Tracheal epithelial cell (primary cell): ENCODE results near the gene EHHADH. TPM values are rescaled to one million over a fixed set of nuclear protein-coding genes. Genes with fewer than 3 reads are reported as not detected.

ENCODE experiments used
- total RNA-seq: library from RNA; depleted of rRNA; stranded (reverse); fragments of >200 nt; gene quantifications from 2 replicates; pipeline ENCODE4 v1.2.1, GENCODE V29; 2014

The EHHADH gene
- total RNA-seq: 2.8 and 8.0 TPM in 2 replicates

GRCh38 chr3:185253645-185254410, at the start of gene EHHADH:
TSS of gene EHHADH (minus strand) at chr3:185254049. CDS start at chr3:185254022, 27 bp downstream.

GRCh38 chr3:185152410-185153170, 101.3 kb downstream of the EHHADH start, which contains the start of gene C3orf70:
TSS of gene C3orf70 (minus strand) at chr3:185153060. CDS start at chr3:185152823, 237 bp downstream.

Other genes starting within 250 kb of the EHHADH start
- gene C3orf70, start 101.0 kb downstream of the EHHADH start, total RNA-seq: under 0.01 TPM in 1 of 2 replicates, not detected in the other
- 15.3 and 24.3 TPM in 2 replicates for gene MAP3K13, start 109.1 kb upstream of the EHHADH start, total RNA-seq
- 20.2 and 20.7 TPM in 2 replicates for gene TMEM41A, start 245.0 kb upstream of the EHHADH start, total RNA-seq